GM21825 (cell line): ENCODE results near the gene CASR.
"Not testable (repeated sequence)": the region's sequence is repeated elsewhere in the genome, so short reads cannot be mapped to it uniquely, and the experiment has no call there.

ENCODE experiments used
- ATAC-seq: cut with Tn5 transposase; IDR thresholded peaks from one replicate; pipeline ENCODE4 v1.9.1; 2021; ENCODE audit warnings: mild to moderate bottlenecking, moderate library complexity; ENCODE audit not compliant: unreplicated experiment

The CASR gene

GRCh38 chr3:122183521-122183892 lies at the start of gene CASR:
Gene CASR, plus strand, starts transcription at chr3:122183668. Its CDS starts 70,522 bp downstream, at chr3:122254190.
- no peak for ATAC-seq

GRCh38 chr3:122146466-122146865 lies 37.0 kb upstream of the CASR start:
- ATAC-seq = peak; percentile 91

- no peak for ATAC-seq
Observed at GRCh38 chr3:122148941-122149627, 34.4 kb upstream of the CASR start.

GRCh38 chr3:122151480-122151879 lies 32.0 kb upstream of the CASR start:
- no peak for ATAC-seq

- ATAC-seq = not testable (repeated sequence)
Observed at GRCh38 chr3:122164983-122165382, 18.5 kb upstream of the CASR start.

- ATAC-seq = no peak
Observed at GRCh38 chr3:122167630-122168029, 15.8 kb upstream of the CASR start.

GRCh38 chr3:122168044-122168443 lies 15.4 kb upstream of the CASR start:
- ATAC-seq = no peak

GRCh38 chr3:122169911-122170310 lies 13.6 kb upstream of the CASR start:
- no peak for ATAC-seq

GRCh38 chr3:122171361-122171760 lies 12.1 kb upstream of the CASR start:
- not testable (repeated sequence) for ATAC-seq

- ATAC-seq = no peak
Observed at GRCh38 chr3:122178711-122179110, 4.8 kb upstream of the CASR start.

GRCh38 chr3:122183893-122184590 lies 574 bp downstream of the CASR start:
- ATAC-seq = no peak

GRCh38 chr3:122184591-122184929 lies 1.1 kb downstream of the CASR start:
- no peak for ATAC-seq

- no peak for ATAC-seq
Observed at GRCh38 chr3:122186372-122186771, 2.9 kb downstream of the CASR start.

- no peak for ATAC-seq
Observed at GRCh38 chr3:122188737-122189136, 5.3 kb downstream of the CASR start.

GRCh38 chr3:122189357-122189756 lies 5.9 kb downstream of the CASR start:
- no peak for ATAC-seq

GRCh38 chr3:122190525-122190924 lies 7.1 kb downstream of the CASR start:
- no peak for ATAC-seq

GRCh38 chr3:122198966-122199365 lies 15.5 kb downstream of the CASR start:
- no peak for ATAC-seq

GRCh38 chr3:122199552-122199951 lies 16.1 kb downstream of the CASR start:
- ATAC-seq = no peak

GRCh38 chr3:122200661-122201060 lies 17.2 kb downstream of the CASR start:
- no peak for ATAC-seq

GRCh38 chr3:122201476-122201875 lies 18.0 kb downstream of the CASR start:
- not testable (repeated sequence) for ATAC-seq

GRCh38 chr3:122208579-122208978 lies 25.1 kb downstream of the CASR start:
- no peak for ATAC-seq

- ATAC-seq = no peak
Observed at GRCh38 chr3:122213650-122214049, 30.2 kb downstream of the CASR start.

GRCh38 chr3:122214711-122215110 lies 31.2 kb downstream of the CASR start:
- ATAC-seq = no peak
